Measurements from ENCODE around the gene KRT73.

The KRT73 gene

DNA sequence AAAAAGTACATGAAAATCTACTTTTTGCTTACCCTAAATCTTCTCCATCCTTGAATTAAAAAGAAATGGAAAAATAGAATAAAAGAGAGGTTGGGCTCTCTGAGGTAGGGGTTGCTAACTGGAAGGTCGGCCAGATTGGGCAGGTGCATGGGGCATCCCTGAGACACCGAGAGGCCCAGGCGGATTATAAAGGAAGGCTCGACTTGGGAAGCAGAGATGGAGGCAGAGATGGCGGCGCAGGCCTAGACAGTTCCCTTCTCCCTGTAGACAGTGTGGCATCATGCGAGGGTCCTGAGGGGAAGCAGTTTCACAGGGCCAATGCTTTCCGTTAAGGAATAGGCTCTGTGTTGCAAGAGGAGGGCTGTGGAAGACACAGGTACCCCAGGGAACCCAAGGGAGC, 41.0 kb downstream of the KRT73 start:
- no peak overlapping the region for H3K9ac ChIP-seq (ENCODE audit: low read depth, low read length, poor library complexity, severe bottlenecking)
- no peak overlapping the region for H2AFZ ChIP-seq (ENCODE audit: low read length)
- H4K20me1 ChIP-seq (ENCODE audit: insufficient read depth, low read length, poor library complexity, severe bottlenecking) = no peaks in the 10 kb centered on the region
- TF ChIP-seq EZH2phosphoT487 (IDR thresholded peaks at IDR 0.05; ENCODE audit: borderline replicate concordance) = no peak
- H3K4me3 ChIP-seq (ENCODE audit: low read length, poor library complexity, severe bottlenecking) = no peak overlapping the region
- no peak overlapping the region for H3K4me2 ChIP-seq (ENCODE audit: low read depth, low read length, poor library complexity, severe bottlenecking)
- H3K9me3 ChIP-seq (ENCODE audit: insufficient read depth, low read depth, low read length) = no peaks in the 10 kb centered on the region
- no peaks in the 10 kb centered on the region for H3K27me3 ChIP-seq (ENCODE audit: insufficient read depth, low read length, poor library complexity, severe bottlenecking)
- H3K9me2 ChIP-seq (replicated peaks; ENCODE audit: low read depth, low read length) = no peaks in the 10 kb centered on the region
- H3K79me2 ChIP-seq (ENCODE audit: insufficient read depth, low read length) = no peaks in the 10 kb centered on the region
- H3K4me1 ChIP-seq (ENCODE audit: insufficient read depth, low read length, poor library complexity, severe bottlenecking) = peaks cover 19% of the 10 kb centered on the region
- no peaks in the 10 kb centered on the region for H3F3A ChIP-seq (ENCODE audit: low read depth)
- no peaks in the 10 kb centered on the region for H3K36me3 ChIP-seq (ENCODE audit: insufficient read depth, low read length)

DNA sequence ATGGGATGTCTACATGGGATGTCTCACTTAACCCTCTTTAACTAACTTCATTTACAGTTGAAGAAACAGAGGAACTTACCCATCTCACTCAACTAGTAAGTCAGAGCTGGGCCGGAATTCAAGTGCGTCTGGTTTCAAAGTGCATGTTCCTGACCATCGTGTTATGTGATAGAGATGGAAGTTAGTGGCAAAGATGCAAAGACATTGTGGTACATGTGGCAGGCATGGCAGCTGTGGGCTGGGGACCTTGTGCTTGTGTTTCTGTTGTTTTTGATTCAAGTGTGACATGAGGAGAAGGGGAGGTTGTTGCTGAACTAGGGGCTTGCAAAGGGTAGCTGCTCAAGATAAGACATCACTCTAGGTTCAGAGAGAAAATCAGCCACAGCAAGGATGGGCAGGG, 42.4 kb downstream of the KRT73 start:
- peaks cover 18% of the 10 kb centered on the region for H3K4me1 ChIP-seq (ENCODE audit: insufficient read depth, low read length, poor library complexity, severe bottlenecking)
- H4K20me1 ChIP-seq (ENCODE audit: insufficient read depth, low read length, poor library complexity, severe bottlenecking) = no peaks in the 10 kb centered on the region
- no peak overlapping the region for H3K4me2 ChIP-seq (ENCODE audit: low read depth, low read length, poor library complexity, severe bottlenecking)
- TF ChIP-seq CTCF (conservative IDR thresholded peaks at IDR 0.05; ENCODE audit: low read length) = no peak
- TF ChIP-seq EZH2phosphoT487 (IDR thresholded peaks at IDR 0.05; ENCODE audit: borderline replicate concordance) = no peak
- no peaks in the 10 kb centered on the region for H3K79me2 ChIP-seq (ENCODE audit: insufficient read depth, low read length)
- no peak overlapping the region for H3K9ac ChIP-seq (ENCODE audit: low read depth, low read length, poor library complexity, severe bottlenecking)
- H2AFZ ChIP-seq (ENCODE audit: low read length) = no peak overlapping the region
- no peaks in the 10 kb centered on the region for H3K27me3 ChIP-seq (ENCODE audit: insufficient read depth, low read length, poor library complexity, severe bottlenecking)
- no peaks in the 10 kb centered on the region for H3F3A ChIP-seq (ENCODE audit: low read depth)
- H3K4me3 ChIP-seq (ENCODE audit: low read length, poor library complexity, severe bottlenecking) = no peak overlapping the region
- H3K36me3 ChIP-seq (ENCODE audit: insufficient read depth, low read length) = no peaks in the 10 kb centered on the region
- H3K9me3 ChIP-seq (ENCODE audit: insufficient read depth, low read depth, low read length) = no peaks in the 10 kb centered on the region
- H3K9me2 ChIP-seq (replicated peaks; ENCODE audit: low read depth, low read length) = no peaks in the 10 kb centered on the region

DNA sequence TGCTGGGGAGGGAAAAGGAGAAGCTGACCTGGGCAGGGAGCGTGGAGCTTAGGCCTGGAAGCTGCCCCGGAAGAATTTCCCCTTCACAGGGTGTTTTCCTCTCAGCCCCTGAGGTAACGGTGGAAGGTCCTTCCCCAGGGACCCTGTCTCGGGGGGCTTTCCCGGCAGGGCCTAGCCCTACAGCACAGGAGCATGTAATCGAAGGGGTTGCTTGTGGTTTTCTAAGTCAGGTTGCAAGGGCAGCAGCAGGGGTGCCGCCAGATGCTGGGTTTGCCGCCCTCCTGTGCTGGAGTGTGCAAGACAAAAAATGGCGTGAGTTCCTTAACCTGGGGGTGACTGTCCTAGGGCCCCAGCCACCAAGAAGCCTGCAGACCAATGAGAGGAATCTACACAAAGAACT, 43.1 kb downstream of the KRT73 start:
- TF ChIP-seq EZH2phosphoT487 (IDR thresholded peaks at IDR 0.05; ENCODE audit: borderline replicate concordance) (no peak), CTCF (conservative IDR thresholded peaks at IDR 0.05; ENCODE audit: low read length) (no peak)
- Histone ChIP-seq H2AFZ (ENCODE audit: low read length) (no peak overlapping the region), H3K27me3 (ENCODE audit: insufficient read depth, low read length, poor library complexity, severe bottlenecking) (no peaks in the 10 kb centered on the region)

DNA sequence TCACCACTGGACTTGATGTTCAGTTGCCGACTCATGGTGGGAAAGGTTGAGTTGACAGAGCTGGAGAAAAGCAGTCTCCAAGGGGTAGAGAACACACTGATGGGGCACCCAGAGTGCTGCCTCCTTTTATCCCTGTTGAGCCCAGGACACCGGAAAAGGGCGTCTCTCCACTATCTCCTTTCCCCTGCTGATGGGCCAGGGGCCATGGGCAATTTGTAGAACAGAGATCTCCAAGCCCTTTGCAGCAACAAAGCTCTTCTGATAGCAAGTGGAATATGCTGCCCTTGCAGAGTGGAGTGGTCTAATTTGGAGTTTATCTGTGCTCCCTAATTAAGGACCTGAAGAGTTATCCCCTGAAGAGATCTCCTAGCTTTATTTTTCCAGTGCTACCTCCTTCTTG, 44.6 kb downstream of the KRT73 start, which contains the start of gene KRT74:
TSS of gene KRT74 (minus strand) at position 101 of the 400 bp plus-strand sequence. CDS start at position 35, 66 bp downstream.
- Histone ChIP-seq H4K20me1 (ENCODE audit: insufficient read depth, low read length, poor library complexity, severe bottlenecking) (no peaks in the 10 kb centered on the region), H3K36me3 (ENCODE audit: insufficient read depth, low read length) (no peaks in the 10 kb centered on the region)

More for the DNA sequence above, 43.1 kb downstream of the KRT73 start:
- Histone ChIP-seq H3K9me3 (ENCODE audit: insufficient read depth, low read depth, low read length) (no peaks in the 10 kb centered on the region), H3K4me3 (ENCODE audit: low read length, poor library complexity, severe bottlenecking) (no peak overlapping the region), H3K9me2 (replicated peaks; ENCODE audit: low read depth, low read length) (no peaks in the 10 kb centered on the region), H4K20me1 (ENCODE audit: insufficient read depth, low read length, poor library complexity, severe bottlenecking) (no peaks in the 10 kb centered on the region), H3K4me1 (ENCODE audit: insufficient read depth, low read length, poor library complexity, severe bottlenecking) (peaks cover 11% of the 10 kb centered on the region), H3K79me2 (ENCODE audit: insufficient read depth, low read length) (no peaks in the 10 kb centered on the region), H3K4me2 (ENCODE audit: low read depth, low read length, poor library complexity, severe bottlenecking) (no peak overlapping the region), H3K9ac (ENCODE audit: low read depth, low read length, poor library complexity, severe bottlenecking) (no peak overlapping the region), H3F3A (ENCODE audit: low read depth) (no peaks in the 10 kb centered on the region), H3K36me3 (ENCODE audit: insufficient read depth, low read length) (no peaks in the 10 kb centered on the region)

More for the DNA sequence above, 44.6 kb downstream of the KRT73 start, which contains the start of gene KRT74:
- Histone ChIP-seq H3K4me3 (ENCODE audit: low read length, poor library complexity, severe bottlenecking) (no peak within 1 kb of the TSS), H3K4me2 (ENCODE audit: low read depth, low read length, poor library complexity, severe bottlenecking) (no peak within 1 kb of the TSS), H3K27me3 (ENCODE audit: insufficient read depth, low read length, poor library complexity, severe bottlenecking) (no peaks in the 10 kb centered on the region), H3K79me2 (ENCODE audit: insufficient read depth, low read length) (no peaks in the 10 kb centered on the region), H2AFZ (ENCODE audit: low read length) (0 out of 2 replicates have a peak within 1 kb of the TSS, but pooled peaks have one; percentile 34), H3K4me1 (ENCODE audit: insufficient read depth, low read length, poor library complexity, severe bottlenecking) (peaks cover 9% of the 10 kb centered on the region), H3K9me2 (replicated peaks; ENCODE audit: low read depth, low read length) (no peaks in the 10 kb centered on the region), H3K9me3 (ENCODE audit: insufficient read depth, low read depth, low read length) (no peaks in the 10 kb centered on the region), H3F3A (ENCODE audit: low read depth) (no peaks in the 10 kb centered on the region), H3K9ac (ENCODE audit: low read depth, low read length, poor library complexity, severe bottlenecking) (no peak within 1 kb of the TSS)
- TF ChIP-seq CTCF (conservative IDR thresholded peaks at IDR 0.05; ENCODE audit: low read length) (no peak), EZH2phosphoT487 (IDR thresholded peaks at IDR 0.05; ENCODE audit: borderline replicate concordance) (no peak)

Data from Loucy (cell line).